H1 (cell line): ENCODE measurements around the gene ROBO4. TPM values are rescaled to one million over a fixed set of nuclear protein-coding genes. Genes with fewer than 3 reads are reported as not detected.

ENCODE experiments used
- POU5F1 ChIP-seq: IDR thresholded peaks from 2 replicates; pipeline ENCODE4 v1.6.1; 2011; ENCODE audit warnings: low read depth, mild to moderate bottlenecking, low read length, moderate library complexity
- polyA plus RNA-seq, 7 experiments: library from polyadenylated mRNA; depleted of rRNA in 3 of 7; stranded (reverse) in 5 of 7; unstranded in 2 of 7; fragments of >200 nt in 5 of 7; fragments of 200-250 nt in 2 of 7; gene quantifications; 1 replicate in 5 of 7; 2 replicates in 1 of 7; 4 replicates in 1 of 7; pipeline versions ENCODE4 v1.2.1 to v1.2.3, GENCODE V29; 2011 to 2013; ENCODE audit warnings: missing spikeins in 2 of 7, mixed read lengths in 2 of 7
- total RNA-seq: library from RNA; stranded (reverse); fragmentation: NEBNext Ultra II Directional; extraction: Animal tissue kit (Norgen Biotek cat#: 25700); gene quantifications from 2 replicates; pipeline ENCODE4 v1.2.1, GENCODE V29; 2021

The ROBO4 gene
- total and polyA plus RNA-seq, 2 of the 8 experiments (the other 6 are each of a cell fraction or from before 2014, with no cell fraction given) = 0.03 TPM; not detected in 1

DNA sequence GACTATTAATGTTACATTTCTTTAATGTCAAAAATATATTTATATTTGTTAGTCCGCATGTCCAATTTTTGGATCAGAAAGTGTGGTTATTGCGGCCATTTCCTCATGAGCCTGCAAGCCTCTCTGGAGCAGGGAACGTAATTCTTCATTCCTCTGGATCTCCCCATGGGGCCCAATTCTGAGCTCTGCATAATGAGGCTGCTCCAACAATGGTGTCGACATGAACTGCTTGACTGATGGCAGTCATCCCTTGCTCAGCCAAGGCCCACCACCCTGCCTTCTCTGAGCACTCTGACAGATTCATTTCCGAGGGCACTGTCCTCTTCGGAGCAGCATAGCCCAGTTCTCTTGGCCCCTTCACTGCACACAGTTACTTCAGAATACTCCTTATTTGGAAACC, 41.3 kb upstream of the ROBO4 start (continued):
- no peak for TF ChIP-seq POU5F1
